ENCODE data around the gene KDELR1. TPM values are rescaled to one million over a fixed set of nuclear protein-coding genes. Genes with fewer than 3 reads are reported as not detected.

Gene KDELR1
- total and polyA plus RNA-seq, 9 of the 15 experiments (the other 6 are each of a cell fraction or from before 2014, with no cell fraction given), result 6.1 to 165 (median 58.5) TPM

GRCh38 chr19:48332662-48333466 lies 58.5 kb downstream of the KDELR1 start (continued):
- TF ChIP-seq FOXP4 (CRISPR knock-in tag; IDR thresholded peaks at IDR 0.05; ENCODE audit: borderline replicate concordance), result no peak
- no peak for TF ChIP-seq SMAD2 (IDR thresholded peaks at IDR 0.05; ENCODE audit: low read depth, low read length)
- no peak; the same call in 1 of the 2 replicates for TF ChIP-seq EP400 (IDR thresholded peaks at IDR 0.05)
- TF ChIP-seq MECOM (CRISPR knock-in tag; IDR thresholded peaks at IDR 0.05), result no peak
- no peak for TF ChIP-seq ZNF384 (IDR thresholded peaks at IDR 0.05; ENCODE audit: low read depth, low read length)
- no peak for TF ChIP-seq ZNF696 (CRISPR knock-in tag; conservative IDR thresholded peaks at IDR 0.05)
- TF ChIP-seq NFXL1 (CRISPR knock-in tag; IDR thresholded peaks at IDR 0.05), result no peak
- no peak for TF ChIP-seq E2F5 (CRISPR knock-in tag; IDR thresholded peaks at IDR 0.05)
- TF ChIP-seq RHOXF2B (CRISPR knock-in tag; conservative IDR thresholded peaks at IDR 0.05), result no peak
- peak; percentile 13; the same call in 1 of the 2 replicates for TF ChIP-seq RB1 (IDR thresholded peaks at IDR 0.05; ENCODE audit: low read depth)
- no peak for TF ChIP-seq HNRNPL (IDR thresholded peaks at IDR 0.05; ENCODE audit: low read depth, low read length)
- TF ChIP-seq ZC3H4 (CRISPR knock-in tag; IDR thresholded peaks at IDR 0.05; ENCODE audit: borderline replicate concordance), result no peak
- no peak for TF ChIP-seq ZNF75A (CRISPR knock-in tag; IDR thresholded peaks at IDR 0.05)
- TF ChIP-seq THRA (IDR thresholded peaks at IDR 0.05), result no peak
- TF ChIP-seq SAFB2 (IDR thresholded peaks at IDR 0.05; ENCODE audit: borderline replicate concordance, low read depth, low read length, severe bottlenecking), result no peak
- TF ChIP-seq CBX1 (IDR thresholded peaks at IDR 0.05; ENCODE audit: low read depth), result 0 out of 2 replicates have a peak, but pooled peaks have one; percentile 38
- TF ChIP-seq ZNF408 (CRISPR knock-in tag; IDR thresholded peaks at IDR 0.05; ENCODE audit: low read depth), result no peak
- no peak for TF ChIP-seq SMARCA5 (IDR thresholded peaks at IDR 0.05)
- TF ChIP-seq ZNF551 (CRISPR knock-in tag; IDR thresholded peaks at IDR 0.05), result no peak
- TF ChIP-seq ZNF436 (CRISPR knock-in tag; IDR thresholded peaks at IDR 0.05), result no peak
- peak; percentile 79 for TF ChIP-seq EGR1 (conservative IDR thresholded peaks at IDR 0.05)
- TF ChIP-seq HDAC2 (IDR thresholded peaks at IDR 0.05), result peak; percentile 15; the same call in 1 of the 2 replicates
- TF ChIP-seq XRCC5 (IDR thresholded peaks at IDR 0.05; ENCODE audit: low read depth, low read length), result 0 out of 2 replicates have a peak, but pooled peaks have one; percentile 49
- TF ChIP-seq HNRNPUL1 (IDR thresholded peaks at IDR 0.05; ENCODE audit: low read length), result no peak
- no peak for TF ChIP-seq HMGN3 (IDR thresholded peaks at IDR 0.05; ENCODE audit: borderline replicate concordance, extremely low read depth, insufficient read length, low read depth, low read length)
- peak; percentile 35 for TF ChIP-seq MAFG (tag; conservative IDR thresholded peaks at IDR 0.05)
- no peak for TF ChIP-seq HSF4 (CRISPR knock-in tag; IDR thresholded peaks at IDR 0.05; ENCODE audit: borderline replicate concordance)
- no peak for TF ChIP-seq RNF2 (IDR thresholded peaks at IDR 0.05)

Measured in K562 (cell line).